HG02588 (cell line): ENCODE results near the gene ZNHIT2.

Source experiments
- ATAC-seq: cut with Tn5 transposase; IDR thresholded peaks from one replicate; pipeline ENCODE4 v1.9.1; 2021; ENCODE audit warnings: mild to moderate bottlenecking, moderate library complexity; ENCODE audit not compliant: unreplicated experiment

Gene ZNHIT2

GRCh38 chr11:65078151-65078550 is 39.4 kb downstream of the ZNHIT2 start:
- ATAC-seq, result no peak

GRCh38 chr11:65077451-65077850 is 40.0 kb downstream of the ZNHIT2 start:
- no peak for ATAC-seq

GRCh38 chr11:65072631-65072966 is 44.9 kb downstream of the ZNHIT2 start:
- ATAC-seq, result no peak

GRCh38 chr11:65071907-65072630 is 45.4 kb downstream of the ZNHIT2 start:
- ATAC-seq, result no peak

- ATAC-seq, result no peak
These were observed 48.3 kb downstream of the ZNHIT2 start for GRCh38 chr11:65069217-65069616.

- no peak for ATAC-seq
These were observed 50.1 kb downstream of the ZNHIT2 start for GRCh38 chr11:65067446-65067845.

- no peak for ATAC-seq
These were observed 50.7 kb downstream of the ZNHIT2 start for GRCh38 chr11:65066805-65067291.
